Measurements from ENCODE around the gene AKT3.

DNA sequence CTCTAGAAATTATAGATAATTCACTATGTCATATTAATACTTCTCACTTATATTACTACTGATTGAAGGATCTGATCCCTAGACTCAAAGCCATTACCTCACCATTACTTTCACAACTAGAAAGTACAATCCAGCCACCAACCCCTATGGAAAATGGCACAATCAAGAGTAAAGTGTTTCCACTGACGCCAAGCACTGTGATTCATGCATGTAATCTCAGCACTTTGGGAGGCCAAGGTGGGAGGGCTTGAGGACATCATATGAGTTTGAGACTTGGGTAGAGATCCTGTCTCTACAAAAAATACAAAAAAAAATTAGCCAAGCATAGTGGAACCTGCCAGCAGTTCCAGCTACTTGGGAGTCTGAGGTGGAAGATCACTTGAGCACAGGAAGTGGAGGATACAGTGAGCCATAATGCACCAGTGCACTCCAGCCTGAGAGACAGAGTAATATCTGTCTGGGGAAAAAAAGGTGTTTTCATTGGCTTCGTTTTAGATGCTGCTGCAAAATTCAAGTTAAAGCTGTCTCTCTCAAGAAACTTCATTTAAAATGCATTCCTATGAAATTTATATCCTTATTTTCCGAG is 126.5 kb downstream of the AKT3 start:
- TF ChIP-seq, protein P1, sequence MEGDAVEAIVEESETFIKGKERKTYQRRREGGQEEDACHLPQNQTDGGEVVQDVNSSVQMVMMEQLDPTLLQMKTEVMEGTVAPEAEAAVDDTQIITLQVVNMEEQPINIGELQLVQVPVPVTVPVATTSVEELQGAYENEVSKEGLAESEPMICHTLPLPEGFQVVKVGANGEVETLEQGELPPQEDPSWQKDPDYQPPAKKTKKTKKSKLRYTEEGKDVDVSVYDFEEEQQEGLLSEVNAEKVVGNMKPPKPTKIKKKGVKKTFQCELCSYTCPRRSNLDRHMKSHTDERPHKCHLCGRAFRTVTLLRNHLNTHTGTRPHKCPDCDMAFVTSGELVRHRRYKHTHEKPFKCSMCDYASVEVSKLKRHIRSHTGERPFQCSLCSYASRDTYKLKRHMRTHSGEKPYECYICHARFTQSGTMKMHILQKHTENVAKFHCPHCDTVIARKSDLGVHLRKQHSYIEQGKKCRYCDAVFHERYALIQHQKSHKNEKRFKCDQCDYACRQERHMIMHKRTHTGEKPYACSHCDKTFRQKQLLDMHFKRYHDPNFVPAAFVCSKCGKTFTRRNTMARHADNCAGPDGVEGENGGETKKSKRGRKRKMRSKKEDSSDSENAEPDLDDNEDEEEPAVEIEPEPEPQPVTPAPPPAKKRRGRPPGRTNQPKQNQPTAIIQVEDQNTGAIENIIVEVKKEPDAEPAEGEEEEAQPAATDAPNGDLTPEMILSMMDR (conservative IDR thresholded peaks at IDR 0.05; ENCODE audit: low read length), result no peak
- TF ChIP-seq EZH2phosphoT487 (IDR thresholded peaks at IDR 0.05; ENCODE audit: borderline replicate concordance), result no peak
